ENCODE results near the gene F3.
"Not testable (repeated sequence)": the region's sequence is repeated elsewhere in the genome, so short reads cannot be mapped to it uniquely, and the experiment has no call there.

The F3 gene

GRCh38 chr1:94579876-94580294 lies 38.3 kb upstream of the F3 start:
- H3K9me3 ChIP-seq: no peaks in the 10 kb centered on the region
- H3K36me3 ChIP-seq: no peaks in the 10 kb centered on the region
- H3K4me1 ChIP-seq: no peaks in the 10 kb centered on the region
- H3K27me3 ChIP-seq: no peaks in the 10 kb centered on the region
- no peak for DNase-seq
- H3K4me3 ChIP-seq (ENCODE audit: low read depth, low read length): no peak overlapping the region
- TF ChIP-seq, protein P1, sequence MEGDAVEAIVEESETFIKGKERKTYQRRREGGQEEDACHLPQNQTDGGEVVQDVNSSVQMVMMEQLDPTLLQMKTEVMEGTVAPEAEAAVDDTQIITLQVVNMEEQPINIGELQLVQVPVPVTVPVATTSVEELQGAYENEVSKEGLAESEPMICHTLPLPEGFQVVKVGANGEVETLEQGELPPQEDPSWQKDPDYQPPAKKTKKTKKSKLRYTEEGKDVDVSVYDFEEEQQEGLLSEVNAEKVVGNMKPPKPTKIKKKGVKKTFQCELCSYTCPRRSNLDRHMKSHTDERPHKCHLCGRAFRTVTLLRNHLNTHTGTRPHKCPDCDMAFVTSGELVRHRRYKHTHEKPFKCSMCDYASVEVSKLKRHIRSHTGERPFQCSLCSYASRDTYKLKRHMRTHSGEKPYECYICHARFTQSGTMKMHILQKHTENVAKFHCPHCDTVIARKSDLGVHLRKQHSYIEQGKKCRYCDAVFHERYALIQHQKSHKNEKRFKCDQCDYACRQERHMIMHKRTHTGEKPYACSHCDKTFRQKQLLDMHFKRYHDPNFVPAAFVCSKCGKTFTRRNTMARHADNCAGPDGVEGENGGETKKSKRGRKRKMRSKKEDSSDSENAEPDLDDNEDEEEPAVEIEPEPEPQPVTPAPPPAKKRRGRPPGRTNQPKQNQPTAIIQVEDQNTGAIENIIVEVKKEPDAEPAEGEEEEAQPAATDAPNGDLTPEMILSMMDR (IDR thresholded peaks at IDR 0.05; ENCODE audit: low read depth, low read length): no peak

- no peak overlapping the region for H3K4me3 ChIP-seq (ENCODE audit: low read depth, low read length)
- no peak for DNase-seq
- H3K9me3 ChIP-seq: no peaks in the 10 kb centered on the region
- H3K36me3 ChIP-seq: no peaks in the 10 kb centered on the region
- H3K27me3 ChIP-seq: no peaks in the 10 kb centered on the region
- TF ChIP-seq, protein P1 (IDR thresholded peaks at IDR 0.05; ENCODE audit: low read depth, low read length): no peak
- H3K4me1 ChIP-seq: no peaks in the 10 kb centered on the region
Observed at GRCh38 chr1:94578856-94579255, 37.3 kb upstream of the F3 start.

DNA sequence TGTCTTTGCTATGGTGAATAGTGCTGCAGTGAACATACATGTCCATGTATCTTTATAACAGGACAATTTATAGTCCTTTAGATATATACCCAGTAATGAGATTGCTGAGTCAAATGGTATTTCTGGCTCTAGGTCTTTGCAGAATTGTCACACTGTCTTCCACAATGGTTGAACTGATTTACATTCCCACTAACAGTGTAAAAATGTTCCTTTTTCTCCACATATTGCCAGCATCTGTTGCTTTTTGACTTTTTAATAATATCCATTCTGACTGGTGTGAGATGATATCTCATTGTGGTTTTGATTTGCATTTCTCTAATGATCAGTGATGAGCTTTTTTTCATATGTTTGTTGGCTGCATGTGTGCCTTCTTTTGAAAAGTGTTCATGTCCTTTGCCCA lies 32.4 kb upstream of the F3 start:
- DNase-seq; H3K27me3 ChIP-seq; H3K36me3 ChIP-seq; H3K4me1 ChIP-seq; H3K4me3 ChIP-seq (ENCODE audit: low read depth, low read length); H3K9me3 ChIP-seq: not testable (repeated sequence)

GRCh38 chr1:94572780-94573179 lies 31.2 kb upstream of the F3 start:
- H3K27me3 ChIP-seq: no peaks in the 10 kb centered on the region
- DNase-seq: no peak
- H3K4me3 ChIP-seq (ENCODE audit: low read depth, low read length): no peak overlapping the region
- no peaks in the 10 kb centered on the region for H3K36me3 ChIP-seq
- H3K4me1 ChIP-seq: no peaks in the 10 kb centered on the region
- TF ChIP-seq, protein P1 (IDR thresholded peaks at IDR 0.05; ENCODE audit: low read depth, low read length): no peak
- H3K9me3 ChIP-seq: no peaks in the 10 kb centered on the region

DNA sequence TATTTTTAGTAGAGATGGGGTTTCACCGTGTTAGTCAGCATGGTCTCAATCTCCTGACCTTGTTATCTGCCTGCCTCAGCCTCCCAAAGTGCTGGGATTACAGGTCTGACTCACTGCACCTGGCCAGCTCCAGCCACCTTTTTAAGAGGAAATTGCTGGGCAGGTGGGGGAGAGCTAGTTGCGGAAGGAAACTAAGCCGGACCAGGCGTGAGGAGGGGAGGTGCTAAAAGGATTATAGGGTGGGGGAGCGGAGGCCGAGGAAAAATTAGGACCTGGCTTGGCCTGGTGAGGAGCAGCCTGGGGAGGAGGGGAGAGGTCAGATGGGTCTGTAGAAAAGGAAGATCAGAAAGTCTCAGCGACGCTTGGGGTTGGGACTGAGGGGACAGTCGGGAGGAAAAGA lies 29.4 kb upstream of the F3 start:
- H3K36me3 ChIP-seq; H3K4me1 ChIP-seq; DNase-seq; H3K27me3 ChIP-seq; H3K9me3 ChIP-seq; H3K4me3 ChIP-seq (ENCODE audit: low read depth, low read length): not testable (repeated sequence)

DNA sequence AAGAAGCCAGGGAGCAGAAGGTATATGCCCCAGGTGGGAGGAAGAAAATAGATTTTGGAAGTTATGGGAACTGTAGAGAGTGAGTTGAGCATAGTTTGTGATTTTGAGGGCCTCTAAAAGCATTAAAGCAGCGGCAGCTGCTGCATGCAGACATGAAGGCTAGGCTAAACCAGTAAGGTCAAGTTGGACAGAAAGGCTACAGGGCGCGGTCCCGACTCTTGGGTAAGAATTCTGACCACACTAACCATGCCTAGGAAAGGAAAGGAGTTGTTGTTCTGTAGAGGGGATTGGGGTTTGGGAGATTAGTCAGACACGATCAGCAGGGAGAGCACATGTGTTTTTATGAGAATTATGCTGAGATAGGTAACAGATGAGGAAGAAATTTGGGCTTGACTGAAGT lies 27.2 kb upstream of the F3 start:
- not testable (repeated sequence) for H3K27me3 ChIP-seq

GRCh38 chr1:94567975-94568607 lies 26.5 kb upstream of the F3 start:
- not testable (repeated sequence) for H3K9me3 ChIP-seq; H3K4me1 ChIP-seq; H3K36me3 ChIP-seq; H3K27me3 ChIP-seq; DNase-seq; H3K4me3 ChIP-seq (ENCODE audit: low read depth, low read length)

More for the DNA sequence above, 27.2 kb upstream of the F3 start:
- not testable (repeated sequence) for H3K9me3 ChIP-seq; H3K4me1 ChIP-seq; DNase-seq; H3K4me3 ChIP-seq (ENCODE audit: low read depth, low read length); H3K36me3 ChIP-seq

DNA sequence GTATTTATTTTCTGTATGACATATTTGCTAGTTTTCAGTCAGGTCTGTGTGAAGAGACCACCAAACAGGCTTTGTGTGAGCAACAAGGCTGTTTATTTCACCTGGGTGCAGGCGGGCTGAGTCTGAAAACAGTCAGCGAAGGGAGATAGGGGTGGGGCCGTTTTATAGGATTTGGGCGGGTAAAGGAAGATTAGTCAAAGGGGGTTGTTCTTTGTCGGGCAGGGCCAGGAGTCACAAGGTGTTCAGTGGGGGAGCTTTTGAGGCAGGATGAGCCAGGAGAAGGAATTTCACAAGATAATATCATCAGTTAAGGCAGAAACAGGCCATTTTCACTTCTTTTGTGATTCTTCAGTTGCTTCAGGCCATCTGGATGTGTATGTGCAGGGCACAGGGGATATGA lies 24.9 kb upstream of the F3 start:
- not testable (repeated sequence) for H3K27me3 ChIP-seq; DNase-seq; H3K9me3 ChIP-seq; H3K4me3 ChIP-seq (ENCODE audit: low read depth, low read length); H3K36me3 ChIP-seq; H3K4me1 ChIP-seq

- Histone ChIP-seq H3K36me3 (no peaks in the 10 kb centered on the region), H3K27me3 (no peaks in the 10 kb centered on the region)
- TF ChIP-seq, protein P1 (IDR thresholded peaks at IDR 0.05; ENCODE audit: low read depth, low read length): no peak
Observed at GRCh38 chr1:94565901-94566300, 24.3 kb upstream of the F3 start.

More at GRCh38 chr1:94565901-94566300, 24.3 kb upstream of the F3 start:
- no peak overlapping the region for H3K4me3 ChIP-seq (ENCODE audit: low read depth, low read length)
- H3K9me3 ChIP-seq: no peaks in the 10 kb centered on the region
- no peak for DNase-seq
- H3K4me1 ChIP-seq: no peaks in the 10 kb centered on the region

Measured in BE2C (cell line).